HG02623 (cell line): ENCODE data around the gene ZNF90.
"Not testable (repeated sequence)": the region's sequence is repeated elsewhere in the genome, so short reads cannot be mapped to it uniquely, and the experiment has no call there.

ENCODE experiments used
- ATAC-seq: cut with Tn5 transposase; IDR thresholded peaks from one replicate; pipeline ENCODE4 v1.9.1; 2021; ENCODE audit warnings: moderate library complexity; ENCODE audit not compliant: unreplicated experiment

Gene ZNF90

GRCh38 chr19:20102097-20102496 is 24.3 kb downstream of the ZNF90 start:
- ATAC-seq = no peak

- no peak for ATAC-seq
Measured at GRCh38 chr19:20103091-20103740, 25.4 kb downstream of the ZNF90 start.

GRCh38 chr19:20107301-20107700 is 29.5 kb downstream of the ZNF90 start:
- no peak for ATAC-seq

DNA sequence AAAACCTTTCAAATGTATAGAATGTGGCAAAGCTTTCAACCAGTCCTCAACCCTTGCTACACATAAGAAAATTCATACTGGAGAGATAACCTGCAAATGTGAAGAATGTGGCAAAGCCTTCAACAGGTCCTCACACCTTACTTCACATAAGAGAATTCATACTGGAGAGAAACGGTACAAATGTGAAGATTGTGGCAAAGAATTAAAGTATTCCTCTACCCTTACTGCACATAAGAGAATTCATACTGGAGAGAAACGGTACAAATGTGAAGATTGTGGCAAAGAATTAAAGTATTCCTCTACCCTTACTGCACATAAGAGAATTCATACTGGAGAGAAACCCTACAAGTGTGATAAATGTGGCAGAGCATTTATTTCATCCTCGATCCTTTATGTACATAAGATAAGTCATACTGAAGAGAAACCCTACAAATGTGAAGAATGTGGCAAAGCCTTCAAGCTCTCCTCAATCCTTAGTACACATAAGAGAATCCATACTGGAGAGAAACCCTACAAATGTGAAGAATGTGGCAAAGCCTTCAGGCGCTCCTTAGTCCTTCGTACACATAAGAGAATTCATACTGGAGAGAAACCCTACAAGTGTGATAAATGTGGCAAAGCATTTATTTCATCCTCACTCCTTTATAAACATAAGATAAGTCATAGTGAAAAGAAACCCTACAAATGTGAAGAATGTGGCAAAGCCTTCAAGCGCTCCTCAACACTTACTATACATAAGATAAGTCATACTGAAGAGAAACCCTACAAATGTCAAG is 40.5 kb downstream of the ZNF90 start:
- ATAC-seq = not testable (repeated sequence)

DNA sequence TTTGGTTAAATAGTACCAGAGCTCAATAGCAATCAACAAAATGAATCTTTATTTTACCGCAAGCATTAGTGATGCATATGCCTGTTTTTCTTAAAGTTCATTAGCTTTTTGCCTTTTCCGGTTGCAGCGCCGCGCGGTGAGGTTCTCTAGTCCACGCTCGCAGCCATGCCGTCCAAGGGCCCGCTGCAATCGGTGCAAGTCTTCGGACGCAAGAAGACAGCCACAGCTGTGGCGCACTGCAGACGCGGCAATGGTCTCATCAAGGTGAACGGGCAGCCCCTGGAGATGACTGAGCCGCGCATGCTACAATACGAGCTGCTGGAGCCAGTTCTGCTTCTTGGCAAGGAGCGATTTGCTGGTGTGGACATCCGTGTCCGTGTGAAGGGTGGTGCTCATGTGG is 47.1 kb downstream of the ZNF90 start:
- no peak for ATAC-seq

DNA sequence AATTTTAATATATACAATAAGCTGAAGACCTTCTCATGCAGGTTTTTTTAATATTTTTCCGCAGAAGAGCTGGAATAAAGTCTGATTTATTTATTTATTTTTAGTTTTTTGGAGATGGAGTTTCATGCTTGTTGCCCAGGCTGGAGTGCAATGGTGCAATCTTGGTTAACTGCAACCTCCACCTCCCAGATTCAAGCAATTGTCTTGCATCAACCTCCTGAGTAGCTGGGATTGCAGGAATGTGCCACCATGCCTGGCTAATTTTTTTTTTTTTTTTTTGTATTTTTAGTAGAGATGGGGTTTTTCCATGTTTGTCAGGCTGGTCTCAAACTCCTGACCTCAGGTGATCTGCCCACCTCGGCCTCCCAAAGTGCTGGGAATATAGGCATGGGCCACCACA is 55.1 kb downstream of the ZNF90 start:
- ATAC-seq = not testable (repeated sequence)

DNA sequence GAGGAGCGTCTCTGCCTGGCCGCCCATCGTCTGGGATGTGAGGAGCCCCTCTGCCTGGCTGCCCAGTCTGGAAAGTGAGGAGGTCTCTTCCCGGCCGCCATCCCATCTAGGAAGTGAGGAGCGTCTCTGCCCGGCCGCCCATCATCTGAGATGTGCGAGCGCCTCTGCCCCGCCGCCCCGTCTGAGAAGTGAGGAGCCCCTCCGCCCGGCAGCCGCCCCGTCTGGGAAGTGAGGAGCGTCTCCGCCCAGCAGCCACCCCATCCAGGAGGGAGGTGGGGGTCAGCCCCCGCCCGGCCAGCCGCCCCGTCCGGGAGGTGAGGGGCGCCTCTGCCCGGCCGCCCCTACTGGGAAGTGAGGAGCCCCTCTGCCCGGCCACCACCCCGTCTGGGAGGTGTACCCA is 59.9 kb downstream of the ZNF90 start:
- not testable (repeated sequence) for ATAC-seq

DNA sequence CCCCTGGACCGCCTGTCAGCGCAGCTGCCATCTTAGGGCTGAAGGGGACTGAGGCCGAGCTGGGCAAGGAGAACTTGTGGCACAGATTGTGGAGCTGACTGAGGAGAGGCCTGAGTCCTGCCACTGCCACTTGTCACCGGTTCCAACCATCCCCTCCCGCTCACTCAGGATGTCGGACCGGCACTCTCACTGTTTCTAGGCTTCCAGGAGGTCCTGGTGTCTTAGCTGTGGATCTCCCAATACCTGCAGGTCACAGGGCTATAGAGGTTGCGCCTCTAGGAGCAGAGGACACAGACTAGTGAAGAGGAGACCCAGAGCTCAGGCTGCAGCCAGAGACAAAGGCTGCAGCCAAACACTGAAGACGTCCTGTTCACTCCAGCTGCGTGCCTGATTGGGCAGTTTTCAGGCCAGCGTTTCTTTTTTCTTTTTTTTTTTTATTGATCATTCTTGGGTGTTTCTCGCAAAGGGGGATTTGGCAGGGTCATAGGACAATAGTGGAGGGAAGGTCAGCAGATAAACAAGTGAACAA is 73.9 kb downstream of the ZNF90 start:
- no peak for ATAC-seq

DNA sequence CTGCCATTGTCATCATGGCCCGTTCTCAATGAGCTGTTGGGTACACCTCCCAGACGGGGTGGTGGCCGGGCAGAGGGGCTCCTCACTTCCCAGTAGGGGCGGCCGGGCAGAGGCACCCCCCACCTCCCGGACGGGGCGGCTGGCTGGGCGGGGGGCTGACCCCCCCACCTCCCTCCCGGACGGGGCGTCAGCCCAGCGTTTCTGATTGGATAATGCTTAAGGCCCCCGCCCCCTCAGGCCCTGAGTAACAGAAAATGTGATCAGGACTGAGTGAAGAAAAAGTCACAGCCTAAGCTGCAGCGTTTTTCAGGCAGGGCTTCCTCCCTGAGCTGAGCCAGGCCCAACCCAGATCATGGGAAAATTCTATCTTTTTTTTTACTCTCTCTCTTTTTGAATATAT is 74.7 kb downstream of the ZNF90 start:
- not testable (repeated sequence) for ATAC-seq

DNA sequence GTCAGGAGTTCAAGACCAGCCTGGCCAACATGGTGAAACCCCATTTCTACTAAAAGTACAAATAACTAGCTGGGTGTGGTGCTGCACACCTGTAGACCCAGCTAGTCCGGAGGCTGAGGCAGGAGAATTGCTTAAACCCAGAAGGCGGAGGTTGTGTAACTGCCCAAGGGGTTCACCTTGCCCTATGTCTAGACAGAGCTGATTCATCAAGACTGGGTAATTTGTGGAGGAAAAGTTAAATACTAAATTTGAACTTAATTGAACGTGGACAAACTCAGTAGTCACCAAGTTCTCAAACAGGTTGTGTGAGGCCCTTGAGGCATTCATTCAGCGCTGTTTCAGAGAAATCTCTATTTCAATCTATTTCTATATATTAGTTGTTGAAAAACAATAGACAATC is 75.5 kb downstream of the ZNF90 start:
- no peak for ATAC-seq

DNA sequence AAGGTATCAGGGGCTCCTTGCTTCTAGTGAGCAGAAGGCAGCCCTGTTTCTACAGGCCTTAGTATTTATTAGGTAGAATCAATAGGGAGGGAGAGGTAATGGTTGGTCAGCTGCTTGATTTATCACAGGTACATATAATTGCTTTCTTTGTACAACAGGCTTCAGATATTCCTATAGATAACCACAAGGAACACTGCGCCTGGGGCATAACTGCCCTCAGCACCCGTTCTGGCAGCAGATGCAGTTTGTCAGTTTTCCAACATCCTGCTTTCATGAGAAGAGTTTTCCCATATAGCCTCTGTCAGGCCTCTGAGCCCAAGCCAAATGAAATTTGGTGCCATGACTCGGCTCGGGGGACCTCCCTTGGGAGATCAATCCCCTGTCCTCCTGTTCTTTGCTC is 76.8 kb downstream of the ZNF90 start:
- no peak for ATAC-seq

GRCh38 chr19:20162821-20163220 is 85.0 kb downstream of the ZNF90 start:
- no peak for ATAC-seq

DNA sequence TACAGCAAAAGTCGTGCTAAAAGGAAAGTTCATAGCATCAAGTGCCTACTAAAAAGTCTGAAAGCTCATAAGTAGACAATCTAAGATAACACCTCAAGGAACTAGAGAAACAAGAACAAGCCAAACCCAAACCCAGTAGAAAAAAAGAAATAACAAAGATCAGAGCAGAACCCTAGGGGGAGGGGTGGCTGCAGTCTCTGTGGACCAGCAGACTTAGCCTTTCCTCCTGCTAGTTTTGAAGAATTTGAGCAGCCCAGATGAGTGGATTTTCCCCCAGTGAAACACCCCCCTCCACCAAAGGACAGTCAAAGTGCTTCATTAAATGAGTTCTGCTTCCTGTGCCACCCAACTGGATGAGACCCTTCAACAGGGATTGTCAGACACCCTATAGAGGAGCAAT is 86.7 kb downstream of the ZNF90 start:
- no peak for ATAC-seq

GRCh38 chr19:20165971-20166592 is 88.3 kb downstream of the ZNF90 start:
- no peak for ATAC-seq

DNA sequence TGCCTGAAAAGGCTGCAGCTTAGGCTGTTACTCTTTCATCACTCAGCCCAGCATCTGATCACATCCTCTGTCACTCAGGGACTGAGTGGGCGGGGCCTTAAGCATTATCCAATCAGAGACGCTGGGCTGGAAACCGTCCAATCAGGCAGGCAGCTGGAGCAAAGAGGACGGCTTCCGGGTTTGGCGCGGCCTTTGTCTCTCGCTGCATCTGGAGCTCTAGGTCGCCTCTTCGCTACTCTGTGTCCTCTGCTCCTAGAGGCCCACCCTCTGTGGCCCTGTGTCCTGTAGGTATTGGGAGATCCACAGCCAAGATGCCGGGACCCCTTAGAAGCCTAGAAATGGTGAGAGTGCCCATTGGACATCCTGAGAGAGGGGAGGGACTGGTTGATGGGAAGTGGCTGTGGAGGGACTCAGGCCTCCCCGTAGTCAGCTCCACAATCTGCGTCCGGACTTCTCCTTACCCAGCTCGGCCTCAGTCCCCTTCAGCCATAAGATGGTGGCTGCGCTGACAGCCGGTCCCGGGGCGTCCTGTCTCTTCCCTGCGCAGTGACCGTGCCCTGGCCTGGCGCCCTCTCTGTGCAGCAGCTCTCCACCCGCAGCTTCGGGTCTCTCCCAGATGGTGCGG is 89.3 kb downstream of the ZNF90 start, which contains the start of gene ZNF486:
Gene ZNF486 (plus strand): TSS at position 195 of the 625 bp plus-strand sequence. CDS start 117 bp downstream, at position 312.
- peak; percentile 94 for ATAC-seq

DNA sequence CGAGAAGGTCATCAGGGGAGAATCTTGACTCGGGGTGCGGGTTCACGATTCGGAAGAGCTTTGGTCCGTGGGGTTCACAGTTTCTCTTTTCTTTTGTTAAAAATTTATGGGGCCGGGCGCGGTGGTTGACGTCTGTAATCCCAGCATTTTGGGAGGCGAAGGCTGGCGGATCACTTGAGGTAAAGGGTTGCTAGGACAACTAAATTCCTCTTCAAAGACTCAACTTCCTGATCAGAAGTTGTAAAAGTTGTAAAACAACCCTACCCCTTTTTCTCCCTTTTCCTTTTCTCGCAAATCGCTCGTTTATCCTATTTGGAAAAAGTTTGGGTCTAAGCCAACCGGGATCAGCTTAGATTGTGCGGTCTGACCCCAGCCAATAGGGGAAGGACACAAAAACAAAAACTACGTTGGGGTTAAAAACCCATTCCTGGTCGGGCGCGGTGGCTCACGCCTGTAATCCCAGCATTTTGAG is 89.9 kb downstream of the ZNF90 start:
- ATAC-seq = no peak
